Brain pericyte (primary cell): Measurements from ENCODE around the gene GSTM3.
"Not testable (repeated sequence)": the region's sequence is repeated elsewhere in the genome, so short reads cannot be mapped to it uniquely, and the experiment has no call there.

Source experiments
- DNase-seq: peaks from one replicate; pipeline ENCODE4 v3.0.0-alpha.2; 2012; ENCODE audit warnings: low read depth, low spot score

Gene GSTM3

DNA sequence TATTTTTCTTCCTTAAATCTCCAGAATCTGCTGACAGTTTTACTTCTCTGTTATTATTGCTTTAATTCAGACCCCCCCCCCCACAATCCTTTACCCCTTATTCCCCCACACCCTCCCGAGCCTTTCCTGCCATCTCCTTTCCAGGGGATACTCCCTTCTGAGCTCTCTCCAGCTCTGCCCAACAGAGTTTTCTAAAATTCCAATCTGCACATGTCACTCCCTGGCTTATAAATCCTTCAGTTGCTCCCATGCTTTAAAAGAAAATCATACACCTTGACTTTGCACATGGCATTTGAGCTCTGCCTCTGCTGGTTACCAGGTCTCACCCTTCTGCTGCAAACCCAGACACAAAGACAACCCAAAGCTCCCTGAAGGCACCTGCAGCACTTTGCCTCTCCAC lies 34.6 kb upstream of the GSTM3 start:
- DNase-seq: no peak

GRCh38 chr1:109773900-109774485 lies 33.2 kb upstream of the GSTM3 start:
- DNase-seq: no peak

DNA sequence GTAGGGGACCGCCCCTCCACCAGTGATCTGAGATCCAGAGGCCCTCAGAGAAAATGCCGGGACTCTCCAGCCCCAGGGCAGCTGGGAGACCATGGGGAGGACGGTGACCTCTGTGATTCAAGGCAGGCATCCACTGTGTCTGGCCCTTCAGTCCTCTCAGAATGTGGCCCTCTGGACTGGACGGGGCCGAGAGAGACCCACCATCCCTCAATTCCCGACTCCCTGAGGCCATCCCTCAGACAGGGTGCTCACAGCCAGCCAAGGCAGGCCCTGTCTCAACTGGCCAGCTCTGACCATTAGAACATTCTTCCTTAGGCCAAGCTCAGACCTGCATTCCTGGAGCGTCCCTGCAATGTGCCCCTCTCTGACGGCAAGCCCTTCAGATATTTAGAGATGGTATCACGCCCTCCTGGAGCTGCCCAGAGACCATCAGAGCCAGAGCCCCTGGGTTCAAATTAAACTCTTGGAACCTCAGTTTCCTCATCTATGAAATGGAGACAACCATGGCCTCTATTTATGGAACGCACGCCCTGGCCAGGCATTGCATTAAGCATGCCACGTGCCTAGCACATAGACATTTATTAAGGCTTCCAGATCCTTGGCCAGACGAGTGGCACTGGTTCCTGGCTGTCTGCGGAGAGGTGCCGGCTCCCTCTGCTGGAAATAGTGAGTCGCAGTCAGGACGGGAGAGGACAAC lies 32.5 kb upstream of the GSTM3 start:
- peak; percentile 48 for DNase-seq

GRCh38 chr1:109772658-109773202 lies 31.9 kb upstream of the GSTM3 start:
- DNase-seq: no peak

GRCh38 chr1:109771712-109772657 lies 31.1 kb upstream of the GSTM3 start:
- DNase-seq: no peak

DNA sequence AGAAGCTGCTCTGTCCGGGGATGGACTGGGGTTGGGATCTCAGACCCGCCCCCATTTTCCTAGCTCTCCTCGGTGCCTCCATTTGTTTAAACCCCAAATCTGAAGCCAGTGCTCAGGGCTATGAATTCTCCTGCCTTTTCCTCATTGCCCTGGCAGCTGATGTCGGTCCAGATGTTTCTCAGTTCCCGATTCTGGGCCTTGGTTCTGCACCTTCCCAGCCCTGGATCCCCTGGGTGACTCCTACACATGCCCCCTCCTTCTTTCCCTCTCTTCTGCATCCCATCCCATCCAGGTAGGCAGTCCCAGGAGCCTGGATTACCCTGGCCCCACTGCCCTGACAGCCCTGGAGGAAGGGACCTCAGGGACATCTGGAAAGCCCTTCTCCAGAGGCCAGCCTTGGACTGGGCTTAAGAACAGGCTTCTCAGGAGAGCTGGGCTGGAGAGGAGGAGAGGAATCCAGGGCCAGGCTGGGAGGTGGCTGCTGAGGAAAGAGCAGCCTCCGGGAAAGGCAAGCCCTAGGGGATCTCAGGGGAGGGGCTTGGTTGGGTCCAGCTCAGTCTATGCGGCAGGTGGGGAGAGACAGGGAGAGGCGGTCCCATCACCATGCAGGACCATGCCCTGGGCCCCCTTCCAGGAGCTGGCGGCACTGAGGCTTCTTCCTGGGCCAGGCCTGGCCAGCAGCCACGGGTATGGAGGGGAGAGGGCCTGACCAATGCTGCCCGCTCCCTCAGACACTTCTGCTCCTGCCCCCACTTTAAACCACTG lies 29.7 kb upstream of the GSTM3 start:
- no peak for DNase-seq

DNA sequence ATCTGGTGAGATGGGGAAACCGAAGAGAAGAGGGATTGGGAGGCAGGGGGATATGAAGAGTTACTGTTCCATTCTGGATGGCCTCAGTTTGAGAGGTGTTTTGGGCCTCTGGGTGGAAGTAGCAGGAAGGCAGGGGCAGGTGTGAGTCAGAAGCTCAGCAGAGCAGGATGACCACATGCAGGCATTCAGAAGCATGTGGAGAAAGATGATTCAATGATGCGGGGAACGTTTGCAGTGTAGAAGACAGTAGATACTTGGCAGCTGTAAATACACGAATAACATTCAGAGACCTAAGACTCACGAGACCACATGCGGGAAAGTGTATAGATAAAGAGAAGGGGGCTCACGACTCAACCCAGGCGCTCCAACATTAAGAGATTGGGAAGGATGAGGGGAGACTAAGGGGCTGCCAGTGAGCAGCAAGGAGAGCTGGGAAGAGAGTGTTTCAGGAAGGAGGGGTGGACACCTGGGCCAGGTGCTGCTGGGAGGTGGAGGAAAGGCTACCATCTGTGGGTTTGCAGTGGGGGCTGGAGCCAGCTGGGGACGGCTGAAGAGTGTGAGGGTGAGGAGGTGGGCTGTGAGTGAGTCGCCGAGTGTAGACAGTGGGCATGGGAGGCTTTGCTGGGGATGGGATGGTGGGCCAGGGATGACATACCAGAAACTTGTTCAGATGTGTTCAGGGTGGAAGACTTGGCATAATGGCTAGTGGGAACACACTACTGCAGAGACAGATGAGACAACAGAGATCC lies 28.7 kb upstream of the GSTM3 start:
- no peak for DNase-seq

DNA sequence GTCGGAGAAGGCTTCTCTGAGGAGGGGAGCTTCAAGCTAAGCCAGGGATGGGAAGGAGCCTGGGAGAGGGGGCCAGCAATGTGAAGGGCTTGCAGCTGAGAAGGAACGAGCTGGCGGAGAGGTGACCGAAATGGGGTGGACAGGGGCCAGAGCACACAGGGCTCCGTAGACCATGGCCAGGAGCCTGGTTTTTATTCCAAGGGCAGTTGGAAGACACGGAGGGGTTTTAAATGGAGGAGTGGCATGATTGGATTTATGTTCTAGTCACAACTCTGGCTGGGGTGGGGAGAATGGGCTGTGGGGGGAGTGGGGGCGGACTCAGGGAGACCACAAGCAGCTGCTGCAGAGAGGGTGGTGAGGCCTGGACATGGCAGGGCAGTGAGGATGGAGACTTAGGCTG lies 28.0 kb upstream of the GSTM3 start:
- DNase-seq: no peak

- DNase-seq: no peak
Observed at GRCh38 chr1:109768335-109768650, 27.5 kb upstream of the GSTM3 start.

GRCh38 chr1:109767637-109768334 lies 26.9 kb upstream of the GSTM3 start:
- DNase-seq: no peak

DNA sequence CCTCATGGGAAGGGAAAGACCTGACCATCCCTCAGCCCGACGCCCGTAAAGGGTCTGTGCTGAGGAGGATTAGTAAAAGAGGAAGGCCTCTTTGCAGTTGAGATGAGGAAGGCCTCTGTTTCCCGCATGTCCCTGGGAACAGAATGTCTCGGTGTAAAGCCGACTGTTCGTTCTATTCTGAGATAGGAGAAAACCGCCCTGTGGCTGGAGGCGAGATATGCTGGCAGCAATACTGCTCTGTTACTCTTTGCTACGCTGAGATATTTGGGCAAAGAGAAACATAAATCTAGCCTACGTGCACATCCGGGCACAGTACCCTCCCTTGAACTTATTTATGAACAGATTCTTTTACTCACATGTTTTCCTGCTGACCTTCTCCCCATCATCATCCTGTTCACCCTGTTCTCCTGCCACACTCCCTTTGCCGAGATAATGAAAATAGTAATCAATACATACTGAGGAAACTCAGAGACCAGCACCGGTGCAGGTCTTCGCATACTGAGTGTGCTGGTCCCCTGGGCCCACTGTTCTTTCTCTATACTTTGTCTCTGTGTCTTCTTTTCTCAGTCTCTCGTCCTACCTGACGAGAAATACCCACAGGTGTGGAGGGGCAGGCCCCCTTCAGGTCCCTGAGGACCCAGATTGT lies 26.3 kb upstream of the GSTM3 start:
- DNase-seq: not testable (repeated sequence)

GRCh38 chr1:109765896-109766615 lies 25.2 kb upstream of the GSTM3 start:
- DNase-seq: no peak

DNA sequence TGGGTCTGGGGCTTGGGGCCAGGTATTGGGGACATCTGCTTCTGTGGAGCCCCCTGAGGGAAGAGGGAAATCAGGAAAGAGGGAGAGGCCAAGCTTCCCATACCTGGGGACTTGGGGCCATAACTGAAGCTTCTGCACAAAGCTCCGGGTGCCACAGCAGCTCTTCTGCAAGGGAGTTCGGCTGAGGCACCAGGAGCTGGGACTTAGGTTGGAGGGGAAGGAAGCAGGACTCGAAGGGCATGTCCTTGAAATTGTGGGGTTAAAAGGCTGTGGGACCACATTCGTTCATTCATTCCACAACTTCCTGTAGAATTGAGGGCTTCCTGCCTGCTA lies 24.6 kb upstream of the GSTM3 start:
- DNase-seq: no peak

DNA sequence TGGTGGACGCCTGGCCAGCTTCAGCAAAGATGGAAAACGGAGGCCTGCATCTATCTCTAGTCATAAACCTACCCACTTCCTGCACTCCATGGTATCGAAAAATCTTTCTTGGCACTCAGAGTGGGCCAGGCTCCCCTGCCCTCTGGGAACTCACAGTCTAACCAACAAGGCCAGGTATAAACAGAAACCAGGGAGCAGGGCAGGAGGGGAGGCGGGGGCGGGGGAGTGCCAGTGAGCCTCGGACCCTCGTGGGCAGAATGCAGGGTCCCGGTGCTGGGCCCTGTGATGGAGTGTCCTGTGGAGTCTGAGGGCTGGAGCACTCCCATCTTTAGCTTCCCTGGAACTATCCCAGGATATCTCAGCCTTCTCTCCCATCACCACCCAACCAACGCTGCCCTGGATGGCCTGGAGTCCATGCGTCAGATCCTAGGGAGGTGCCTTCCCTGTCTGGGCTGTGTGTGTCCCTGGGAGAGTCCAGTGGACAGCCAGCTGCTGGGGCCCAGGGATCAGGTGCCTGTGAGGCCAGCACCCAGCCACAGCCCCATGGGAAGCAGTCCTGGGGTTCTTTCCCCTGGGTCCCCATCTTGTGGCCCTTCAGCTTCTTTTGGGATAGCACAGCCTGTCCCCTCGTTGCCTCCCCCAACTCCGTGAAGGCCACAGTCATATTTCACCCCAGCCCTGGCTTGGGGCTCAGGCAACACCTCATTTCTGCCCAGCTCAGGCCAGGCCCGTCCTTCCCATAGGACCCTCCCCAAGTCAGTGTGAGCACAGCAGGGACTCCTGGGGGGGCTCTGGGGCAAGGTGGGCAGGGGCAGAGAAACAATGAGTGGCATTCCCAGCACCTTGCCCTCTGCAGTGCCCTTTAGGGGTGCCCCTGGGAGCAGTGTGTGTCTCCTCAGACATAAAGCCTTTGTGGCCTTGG lies 24.0 kb upstream of the GSTM3 start:
- no peak for DNase-seq

DNA sequence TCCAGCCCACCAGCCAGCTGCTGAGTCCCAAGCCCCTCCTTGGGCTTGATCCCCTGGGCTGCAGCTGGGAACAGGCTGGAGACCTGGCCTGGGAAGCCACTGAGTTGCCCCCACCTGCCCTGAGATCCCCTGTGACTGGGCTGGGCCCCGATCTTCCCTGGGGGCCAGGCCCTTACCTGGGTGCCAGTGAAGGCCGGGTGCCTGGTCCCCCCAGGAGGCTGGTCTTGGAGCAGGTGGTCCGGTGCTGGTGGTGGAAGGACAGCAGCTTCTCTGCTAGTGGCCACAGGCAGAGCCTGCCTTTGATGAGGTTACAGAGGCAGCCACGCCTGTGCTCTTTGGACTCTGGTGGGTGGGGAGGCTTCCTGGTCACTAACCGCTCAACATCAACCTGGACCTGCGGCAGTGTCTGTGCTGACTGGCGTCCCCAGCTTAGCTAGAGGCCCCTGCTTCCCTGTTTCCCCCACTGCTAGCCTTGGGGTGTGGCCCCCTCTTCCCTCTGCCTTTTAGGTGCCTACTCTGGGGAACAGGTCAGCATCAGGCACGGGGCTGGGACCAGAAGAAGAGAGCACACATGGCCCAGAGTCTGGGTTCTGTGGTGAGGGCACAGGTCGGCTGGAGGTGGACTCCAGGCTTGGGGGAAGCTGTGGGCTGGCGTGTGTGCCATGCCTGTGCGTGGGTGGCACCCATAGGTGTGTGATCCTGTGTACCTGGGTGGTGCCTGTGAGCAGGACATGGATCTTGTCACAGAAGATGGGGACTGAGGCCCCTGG lies 23.0 kb upstream of the GSTM3 start, which contains the start of gene EPS8L3:
Gene EPS8L3, minus strand, starts transcription at position 278 of the 770 bp plus-strand sequence. CDS start 2,174 bp downstream, outside the sequence.
- DNase-seq: no peak

- no peak for DNase-seq
Observed at GRCh38 chr1:109762821-109763645, 22.2 kb upstream of the GSTM3 start.
